Liver (tissue), 9 donors: ENCODE results near the gene ARAF. TPM values are rescaled to one million over a fixed set of nuclear protein-coding genes. Genes with fewer than 3 reads are reported as not detected.
A peak's percentile ranks its signal among the peaks of the same experiment; 100 is the strongest.

Experiments used
- DNase-seq: peaks from one replicate; pipeline ENCODE4 v3.0.0-alpha.2; 2017; ENCODE audit warnings: low spot score
- H3K27ac ChIP-seq, 2 donors: one replicate each; pipeline ENCODE4 v1.7.0; 2013; ENCODE audit warnings: inconsistent platforms in 2 of 2, low read length in 2 of 2, control low read depth in 1 of 2, low read depth in 1 of 2, mild to moderate bottlenecking in 1 of 2
- H3K27me3 ChIP-seq, 4 donors: one replicate each; pipeline versions ENCODE4 v1.6.1 to v1.7.0; 2013; ENCODE audit warnings: low read length in 3 of 4, inconsistent platforms in 1 of 4, mild to moderate bottlenecking in 1 of 4, moderate library complexity in 1 of 4; ENCODE audit not compliant: control insufficient read depth in 4 of 4, insufficient read depth in 4 of 4
- H3K36me3 ChIP-seq, 4 donors: one replicate each; pipeline versions ENCODE4 v1.6.1 to v1.7.0; 2013; ENCODE audit warnings: low read length in 3 of 4, mild to moderate bottlenecking in 3 of 4, low read depth in 1 of 4, moderate library complexity in 1 of 4; ENCODE audit not compliant: control insufficient read depth in 4 of 4, insufficient read depth in 3 of 4
- H3K4me1 ChIP-seq, 4 donors: one replicate each; pipeline versions ENCODE4 v1.6.1 to v1.7.0; 2013; ENCODE audit warnings: low read length in 3 of 4, mild to moderate bottlenecking in 3 of 4, moderate library complexity in 1 of 4; ENCODE audit not compliant: control insufficient read depth in 4 of 4, insufficient read depth in 4 of 4
- H3K4me3 ChIP-seq, 3 donors: one replicate each; pipeline versions ENCODE4 v1.6.1 to v1.7.0; 2013; ENCODE audit warnings: low read length in 3 of 3, control low read depth in 1 of 3, low read depth in 1 of 3, mild to moderate bottlenecking in 1 of 3
- H3K9ac ChIP-seq, 2 donors: one replicate each; pipeline ENCODE4 v1.7.0; 2013; ENCODE audit warnings: low read length in 2 of 2, mild to moderate bottlenecking in 2 of 2, moderate library complexity in 2 of 2, control low read depth in 1 of 2, low read depth in 1 of 2
- H3K9me3 ChIP-seq, 4 donors: one replicate each; pipeline versions ENCODE4 v1.6.1 to v1.7.0; 2013; ENCODE audit warnings: low read length in 3 of 4; ENCODE audit not compliant: control insufficient read depth in 4 of 4
- EGR1 ChIP-seq, 2 donors: IDR thresholded peaks; 2 replicates each; pipeline ENCODE4 v1.6.1; 2016 to 2018; ENCODE audit warnings: antibody characterized with exemption in 2 of 2, low read depth in 2 of 2
- FOXA1 ChIP-seq: IDR thresholded peaks from 2 replicates; pipeline ENCODE4 v1.6.1; 2016; ENCODE audit warnings: antibody characterized with exemption
- FOXA2 ChIP-seq: IDR thresholded peaks from 2 replicates; pipeline ENCODE4 v1.6.1; 2016; ENCODE audit warnings: antibody characterized with exemption
- HNF4A ChIP-seq, 2 donors: conservative IDR thresholded peaks; 2 replicates each; pipeline ENCODE4 v1.6.1; 2016; ENCODE audit warnings: antibody characterized with exemption in 2 of 2, mild to moderate bottlenecking in 2 of 2
- HNF4G ChIP-seq: IDR thresholded peaks from 2 replicates; pipeline ENCODE4 v1.6.1; 2016; ENCODE audit warnings: antibody characterized with exemption
- RAD21 ChIP-seq, 2 donors: IDR thresholded peaks; 2 replicates each; pipeline ENCODE4 v1.6.1; 2016; ENCODE audit warnings: antibody characterized with exemption in 2 of 2, mild to moderate bottlenecking in 2 of 2
- TAF1 ChIP-seq: conservative IDR thresholded peaks from 2 replicates; pipeline ENCODE4 v1.6.1; 2016; ENCODE audit warnings: antibody characterized with exemption, mild to moderate bottlenecking
- YY1 ChIP-seq: IDR thresholded peaks from 2 replicates; pipeline ENCODE4 v1.6.1; 2016; ENCODE audit warnings: antibody characterized with exemption, mild to moderate bottlenecking
- WGBS: extraction: QIAGEN DNeasy Blood & Tissue Kit; methylation state at CpG from one replicate; pipeline ENCODE4 v1.1.7; 2013; 5-methylcytosine and 5-hydroxymethylcytosine counted together
- polyA plus RNA-seq, 2 donors: library from polyadenylated mRNA; stranded (reverse) in 1 of 2; unstranded in 1 of 2; fragments of 200-250 nt in 1 of 2; fragments of >200 nt in 1 of 2; fragmentation: Nextera tagmentation in 1 of 2; extraction: Ambion mirVana in 1 of 2; gene quantifications; one replicate each; pipeline versions ENCODE4 v1.2.1 to v1.2.3, GENCODE V29; 2013 to 2015
- total RNA-seq, 2 donors: library from RNA; depleted of rRNA; stranded (reverse); fragments of >200 nt; gene quantifications; one replicate each; pipeline ENCODE4 v1.2.3, GENCODE V29; 2014
- TF ChIP-seq, protein P1 (sequence below): IDR thresholded peaks from 2 replicates; pipeline ENCODE4 v1.6.1; 2016; ENCODE audit warnings: antibody characterized with exemption
- TF ChIP-seq, protein P2 (sequence below): IDR thresholded peaks from 2 replicates; pipeline ENCODE4 v1.6.1; 2016; ENCODE audit warnings: antibody characterized with exemption
- TF ChIP-seq, protein P3 (sequence below): fragments of 150-350 bp; IDR thresholded peaks from 2 replicates; pipeline ENCODE4 v1.5.1; 2017; ENCODE audit warnings: improper control_type of control experiment, low read depth, low read length; ENCODE audit not compliant: missing input control
- TF ChIP-seq, protein P4 (sequence below): IDR thresholded peaks from 2 replicates; pipeline ENCODE4 v1.6.1; 2016; ENCODE audit warnings: antibody characterized with exemption, mild to moderate bottlenecking
- donor health status: healthy.
- donor health status: healthy.
- donor health status: healthy.
- donor health status: healthy.
- donor health status: healthy.

Gene ARAF
- total and polyA plus RNA-seq, 4 donors = 16.2 to 59.8 (median 38.9) TPM

DNA sequence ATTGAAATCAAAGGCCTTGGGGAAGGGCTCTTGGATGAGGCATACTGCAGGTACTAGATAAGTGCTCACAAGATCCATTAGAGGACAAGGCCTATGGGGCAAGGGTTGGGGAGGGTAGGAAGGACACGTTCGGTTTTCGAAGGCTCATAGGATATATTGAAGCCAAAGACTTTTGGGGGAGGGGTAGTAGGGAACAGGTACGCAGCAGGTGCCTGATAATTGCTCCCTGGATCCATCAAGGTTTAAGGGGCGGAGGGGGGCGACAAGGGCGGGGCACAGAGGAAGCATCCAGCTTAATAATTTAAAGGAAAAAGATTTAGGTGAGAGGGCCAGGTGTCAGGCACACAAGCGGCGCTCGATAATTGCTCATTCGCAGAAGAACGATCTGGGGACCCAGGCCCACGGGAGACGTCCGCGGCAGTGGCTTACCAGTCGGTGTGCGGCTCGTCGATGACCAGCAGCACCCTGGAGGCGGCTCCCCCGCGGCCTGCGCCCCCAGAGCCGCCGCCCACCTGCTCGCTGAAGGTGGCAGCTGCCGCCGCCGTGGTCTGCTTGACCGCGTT lies 58.0 kb downstream of the ARAF start (continued):
- TF ChIP-seq HNF4A (conservative IDR thresholded peaks at IDR 0.05) = no peak
- TF ChIP-seq HNF4G = no peak
- TF ChIP-seq EGR1 (IDR thresholded peaks at IDR 0.05; ENCODE audit: low read depth in 2 of 2) = no peak
- no peak for TF ChIP-seq TAF1
- TF ChIP-seq, protein P1, sequence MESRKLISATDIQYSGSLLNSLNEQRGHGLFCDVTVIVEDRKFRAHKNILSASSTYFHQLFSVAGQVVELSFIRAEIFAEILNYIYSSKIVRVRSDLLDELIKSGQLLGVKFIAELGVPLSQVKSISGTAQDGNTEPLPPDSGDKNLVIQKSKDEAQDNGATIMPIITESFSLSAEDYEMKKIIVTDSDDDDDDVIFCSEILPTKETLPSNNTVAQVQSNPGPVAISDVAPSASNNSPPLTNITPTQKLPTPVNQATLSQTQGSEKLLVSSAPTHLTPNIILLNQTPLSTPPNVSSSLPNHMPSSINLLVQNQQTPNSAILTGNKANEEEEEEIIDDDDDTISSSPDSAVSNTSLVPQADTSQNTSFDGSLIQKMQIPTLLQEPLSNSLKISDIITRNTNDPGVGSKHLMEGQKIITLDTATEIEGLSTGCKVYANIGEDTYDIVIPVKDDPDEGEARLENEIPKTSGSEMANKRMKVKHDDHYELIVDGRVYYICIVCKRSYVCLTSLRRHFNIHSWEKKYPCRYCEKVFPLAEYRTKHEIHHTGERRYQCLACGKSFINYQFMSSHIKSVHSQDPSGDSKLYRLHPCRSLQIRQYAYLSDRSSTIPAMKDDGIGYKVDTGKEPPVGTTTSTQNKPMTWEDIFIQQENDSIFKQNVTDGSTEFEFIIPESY = no peak
- no peak for TF ChIP-seq FOXA2
- no peak for TF ChIP-seq FOXA1
- TF ChIP-seq, protein P2, sequence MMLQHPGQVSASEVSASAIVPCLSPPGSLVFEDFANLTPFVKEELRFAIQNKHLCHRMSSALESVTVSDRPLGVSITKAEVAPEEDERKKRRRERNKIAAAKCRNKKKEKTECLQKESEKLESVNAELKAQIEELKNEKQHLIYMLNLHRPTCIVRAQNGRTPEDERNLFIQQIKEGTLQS = no peak
- TF ChIP-seq YY1 = no peak

DNA sequence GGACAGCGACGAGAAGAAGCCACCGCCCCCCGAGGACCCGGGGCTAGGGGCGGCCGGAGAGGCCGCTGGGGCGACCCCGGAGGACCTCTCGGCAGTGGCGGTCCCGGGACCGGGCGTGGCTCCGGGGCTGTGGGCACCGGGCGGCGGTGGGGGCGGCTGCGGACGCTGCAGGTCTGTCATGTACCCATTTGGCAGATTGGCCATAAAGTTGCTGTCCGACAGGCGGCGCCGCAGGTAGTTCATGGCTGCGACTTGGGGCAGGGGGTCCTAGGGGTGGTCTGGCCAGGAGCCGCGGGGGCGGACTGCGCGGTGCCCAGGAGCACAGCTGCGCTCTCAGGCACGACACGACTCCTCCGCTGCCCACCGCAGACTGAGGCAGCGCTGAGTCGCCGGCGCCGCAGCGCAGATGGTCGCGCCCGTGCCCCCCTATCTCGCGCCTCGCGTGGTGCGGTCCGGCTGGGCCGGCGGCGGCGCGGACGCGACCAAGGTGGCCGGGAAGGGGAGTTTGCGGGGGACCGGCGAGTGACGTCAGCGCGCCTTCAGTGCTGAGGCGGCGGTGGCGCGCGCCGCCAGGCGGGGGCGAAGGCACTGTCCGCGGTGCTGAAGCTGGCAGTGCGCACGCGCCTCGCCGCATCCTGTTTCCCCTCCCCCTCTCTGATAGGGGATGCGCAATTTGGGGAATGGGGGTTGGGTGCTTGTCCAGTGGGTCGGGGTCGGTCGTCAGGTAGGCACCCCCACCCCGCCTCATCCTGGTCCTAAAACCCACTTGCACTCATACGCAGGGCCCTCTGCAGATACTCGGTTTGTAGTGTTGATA lies 58.7 kb downstream of the ARAF start, which contains the start of gene SYN1:
Gene SYN1 (minus strand): TSS at position 372 of the 817 bp plus-strand sequence. CDS start 129 bp downstream, at position 243.
- DNase-seq = peak; percentile 68
- no peak within 1 kb of the TSS for H3K9ac ChIP-seq
- H3K27ac ChIP-seq = no peak within 1 kb of the TSS
- H3K36me3 ChIP-seq = no peaks in the 10 kb centered on the region
- no peaks in the 10 kb centered on the region for H3K27me3 ChIP-seq
- H3K9me3 ChIP-seq = no peaks in the 10 kb centered on the region
- 3% methylated on average over 88 of the region's 88 CpGs for WGBS
- peaks cover 0 to 4% (median 0%) of the 10 kb centered on the region in 4 donors for H3K4me1 ChIP-seq
- TF ChIP-seq EGR1 (IDR thresholded peaks at IDR 0.05; ENCODE audit: low read depth in 2 of 2) (peak; percentile 82 to 90), RAD21 (IDR thresholded peaks at IDR 0.05) (peak in 1 of 2 donors; percentile 11), FOXA2 (no peak)
- TF ChIP-seq, protein P3, sequence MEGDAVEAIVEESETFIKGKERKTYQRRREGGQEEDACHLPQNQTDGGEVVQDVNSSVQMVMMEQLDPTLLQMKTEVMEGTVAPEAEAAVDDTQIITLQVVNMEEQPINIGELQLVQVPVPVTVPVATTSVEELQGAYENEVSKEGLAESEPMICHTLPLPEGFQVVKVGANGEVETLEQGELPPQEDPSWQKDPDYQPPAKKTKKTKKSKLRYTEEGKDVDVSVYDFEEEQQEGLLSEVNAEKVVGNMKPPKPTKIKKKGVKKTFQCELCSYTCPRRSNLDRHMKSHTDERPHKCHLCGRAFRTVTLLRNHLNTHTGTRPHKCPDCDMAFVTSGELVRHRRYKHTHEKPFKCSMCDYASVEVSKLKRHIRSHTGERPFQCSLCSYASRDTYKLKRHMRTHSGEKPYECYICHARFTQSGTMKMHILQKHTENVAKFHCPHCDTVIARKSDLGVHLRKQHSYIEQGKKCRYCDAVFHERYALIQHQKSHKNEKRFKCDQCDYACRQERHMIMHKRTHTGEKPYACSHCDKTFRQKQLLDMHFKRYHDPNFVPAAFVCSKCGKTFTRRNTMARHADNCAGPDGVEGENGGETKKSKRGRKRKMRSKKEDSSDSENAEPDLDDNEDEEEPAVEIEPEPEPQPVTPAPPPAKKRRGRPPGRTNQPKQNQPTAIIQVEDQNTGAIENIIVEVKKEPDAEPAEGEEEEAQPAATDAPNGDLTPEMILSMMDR = no peak
- TF ChIP-seq, protein P4, sequence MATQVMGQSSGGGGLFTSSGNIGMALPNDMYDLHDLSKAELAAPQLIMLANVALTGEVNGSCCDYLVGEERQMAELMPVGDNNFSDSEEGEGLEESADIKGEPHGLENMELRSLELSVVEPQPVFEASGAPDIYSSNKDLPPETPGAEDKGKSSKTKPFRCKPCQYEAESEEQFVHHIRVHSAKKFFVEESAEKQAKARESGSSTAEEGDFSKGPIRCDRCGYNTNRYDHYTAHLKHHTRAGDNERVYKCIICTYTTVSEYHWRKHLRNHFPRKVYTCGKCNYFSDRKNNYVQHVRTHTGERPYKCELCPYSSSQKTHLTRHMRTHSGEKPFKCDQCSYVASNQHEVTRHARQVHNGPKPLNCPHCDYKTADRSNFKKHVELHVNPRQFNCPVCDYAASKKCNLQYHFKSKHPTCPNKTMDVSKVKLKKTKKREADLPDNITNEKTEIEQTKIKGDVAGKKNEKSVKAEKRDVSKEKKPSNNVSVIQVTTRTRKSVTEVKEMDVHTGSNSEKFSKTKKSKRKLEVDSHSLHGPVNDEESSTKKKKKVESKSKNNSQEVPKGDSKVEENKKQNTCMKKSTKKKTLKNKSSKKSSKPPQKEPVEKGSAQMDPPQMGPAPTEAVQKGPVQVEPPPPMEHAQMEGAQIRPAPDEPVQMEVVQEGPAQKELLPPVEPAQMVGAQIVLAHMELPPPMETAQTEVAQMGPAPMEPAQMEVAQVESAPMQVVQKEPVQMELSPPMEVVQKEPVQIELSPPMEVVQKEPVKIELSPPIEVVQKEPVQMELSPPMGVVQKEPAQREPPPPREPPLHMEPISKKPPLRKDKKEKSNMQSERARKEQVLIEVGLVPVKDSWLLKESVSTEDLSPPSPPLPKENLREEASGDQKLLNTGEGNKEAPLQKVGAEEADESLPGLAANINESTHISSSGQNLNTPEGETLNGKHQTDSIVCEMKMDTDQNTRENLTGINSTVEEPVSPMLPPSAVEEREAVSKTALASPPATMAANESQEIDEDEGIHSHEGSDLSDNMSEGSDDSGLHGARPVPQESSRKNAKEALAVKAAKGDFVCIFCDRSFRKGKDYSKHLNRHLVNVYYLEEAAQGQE = peak; percentile 99
- H3K4me3 ChIP-seq = peak within 1 kb of the TSS; percentile 29 to 43 (median 42)
